Sigmoid colon (tissue), 4 donors: ENCODE measurements around the gene HAPLN3.

ENCODE experiments used
- CTCF ChIP-seq, 4 experiments: fragments of 450-650 bp in 3 of 4; fragments of 200-600 bp in 1 of 4; IDR thresholded peaks; one replicate each; pipeline ENCODE4 v1.5.1; 2016 to 2019; ENCODE audit warnings: antibody characterized with exemption in 4 of 4, mild to moderate bottlenecking in 3 of 4, moderate library complexity in 2 of 4
- POLR2AphosphoS5 ChIP-seq, 4 donors: sonication (generic); formaldehyde crosslinking; IDR thresholded peaks; one replicate each; pipeline ENCODE4 v1.6.1; 2017; ENCODE audit warnings: antibody characterized with exemption in 4 of 4

- TF ChIP-seq CTCF (IDR thresholded peaks at IDR 0.05), result peak; percentile 35 to 70 (median 55)
- peak in 1 of 4 donors; percentile 21 for TF ChIP-seq POLR2AphosphoS5 (IDR thresholded peaks at IDR 0.05)
Measured at GRCh38 chr15:88897456-88898194, 2.3 kb upstream of the HAPLN3 start.
